Tibial nerve (tissue), 4 donors: ENCODE results near the gene PRDM11. TPM values are rescaled to one million over a fixed set of nuclear protein-coding genes. Genes with fewer than 3 reads are reported as not detected.

Experiments used
- DNase-seq, 2 donors: peaks; one replicate each; pipeline ENCODE4 v3.0.0-alpha.2; 2019; ENCODE audit warnings: low spot score in 2 of 2
- H3K27ac ChIP-seq, 4 donors: fragments of 200-600 bp; sonication (generic) in 3 of 4; one replicate each; pipeline ENCODE4 v1.5.1; 2017 to 2019; ENCODE audit warnings: mild to moderate bottlenecking in 1 of 4
- H3K27me3 ChIP-seq, 2 donors: fragments of 200-600 bp; sonication (generic) in 1 of 2; one replicate each; pipeline versions ENCODE4 v1.5.1 to v1.6.0; 2017 to 2019
- H3K36me3 ChIP-seq, 3 donors: fragments of 200-600 bp; sonication (generic); one replicate each; pipeline ENCODE4 v1.5.1; 2018 to 2019
- H3K4me1 ChIP-seq, 4 donors: fragments of 200-600 bp; sonication (generic) in 3 of 4; one replicate each; pipeline ENCODE4 v1.5.1; 2017 to 2019
- H3K4me3 ChIP-seq, 4 donors: fragments of 200-600 bp; sonication (generic) in 3 of 4; one replicate each; pipeline ENCODE4 v1.5.1; 2017 to 2019; ENCODE audit warnings: mild to moderate bottlenecking in 1 of 4, moderate library complexity in 1 of 4
- H3K9me3 ChIP-seq, 4 donors: fragments of 200-600 bp; sonication (generic) in 3 of 4; one replicate each; pipeline ENCODE4 v1.5.1; 2017 to 2019
- EP300 ChIP-seq, 2 donors: sonication (generic); formaldehyde crosslinking; IDR thresholded peaks; one replicate each; pipeline ENCODE4 v1.6.1; 2017; ENCODE audit warnings: antibody characterized with exemption in 2 of 2, mild to moderate bottlenecking in 1 of 2
- POLR2A ChIP-seq, 2 donors: fragments of 450-650 bp; IDR thresholded peaks; one replicate each; pipeline ENCODE4 v1.6.1; 2017; ENCODE audit warnings: antibody characterized with exemption in 2 of 2, mild to moderate bottlenecking in 2 of 2, moderate library complexity in 2 of 2
- WGBS, 2 donors: methylation state at CpG; one replicate each; pipeline ENCODE4 v1.1.5; 2018; 5-methylcytosine and 5-hydroxymethylcytosine counted together
- total RNA-seq, 4 donors: library from RNA; depleted of rRNA; stranded (reverse); fragments of >200 nt; gene quantifications; one replicate each; pipeline ENCODE4 v1.1.0, GENCODE V29; 2016
- TF ChIP-seq, protein P1 (sequence below), 5 experiments: fragments of 200-600 bp in 3 of 5; fragments of 450-650 bp in 2 of 5; sonication (generic) in 3 of 5; IDR thresholded peaks; one replicate each; pipeline ENCODE4 v1.5.1; 2016 to 2019; ENCODE audit warnings: antibody characterized with exemption in 5 of 5, mild to moderate bottlenecking in 3 of 5, moderate library complexity in 2 of 5

Gene PRDM11
- total RNA-seq, 4 donors from 2014 or later, result 17.5 to 26.1 (median 25.8) TPM

DNA sequence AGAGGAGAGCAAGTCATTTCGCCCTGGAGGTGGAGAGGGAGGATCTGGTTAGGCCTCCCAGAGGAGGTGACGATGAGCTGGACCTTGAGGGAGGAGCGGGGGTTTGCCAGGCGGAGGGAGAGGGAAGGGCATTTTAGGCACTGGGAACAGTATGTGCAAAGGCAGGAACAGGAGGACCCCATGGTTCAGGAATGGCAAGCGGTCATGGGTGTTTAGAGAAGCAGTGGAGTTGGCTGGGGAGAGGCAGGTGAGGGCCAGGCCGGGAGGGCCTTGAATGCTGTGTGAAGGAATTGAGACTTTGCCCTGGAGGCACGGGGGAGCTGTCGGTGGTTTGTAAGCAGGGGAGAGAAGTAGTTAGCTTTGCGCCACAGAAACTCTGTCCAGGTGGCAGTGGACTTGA lies 10.3 kb downstream of the PRDM11 start:
- no peaks in the 10 kb centered on the region for H3K9me3 ChIP-seq
- no peak for DNase-seq
- no peaks in the 10 kb centered on the region for H3K36me3 ChIP-seq
- H3K27me3 ChIP-seq, result no peaks in the 10 kb centered on the region
- no peak overlapping the region for H3K4me3 ChIP-seq
- WGBS, 2 donors, result 93 to 97% methylated on average over 9 of the region's 9 CpGs
- H3K4me1 ChIP-seq, result peaks cover 0 to 82% (median 35%) of the 10 kb centered on the region in 4 donors
- H3K27ac ChIP-seq, result peak overlapping the region in 1 of 4 donors; percentile 73
- TF ChIP-seq, protein P1, sequence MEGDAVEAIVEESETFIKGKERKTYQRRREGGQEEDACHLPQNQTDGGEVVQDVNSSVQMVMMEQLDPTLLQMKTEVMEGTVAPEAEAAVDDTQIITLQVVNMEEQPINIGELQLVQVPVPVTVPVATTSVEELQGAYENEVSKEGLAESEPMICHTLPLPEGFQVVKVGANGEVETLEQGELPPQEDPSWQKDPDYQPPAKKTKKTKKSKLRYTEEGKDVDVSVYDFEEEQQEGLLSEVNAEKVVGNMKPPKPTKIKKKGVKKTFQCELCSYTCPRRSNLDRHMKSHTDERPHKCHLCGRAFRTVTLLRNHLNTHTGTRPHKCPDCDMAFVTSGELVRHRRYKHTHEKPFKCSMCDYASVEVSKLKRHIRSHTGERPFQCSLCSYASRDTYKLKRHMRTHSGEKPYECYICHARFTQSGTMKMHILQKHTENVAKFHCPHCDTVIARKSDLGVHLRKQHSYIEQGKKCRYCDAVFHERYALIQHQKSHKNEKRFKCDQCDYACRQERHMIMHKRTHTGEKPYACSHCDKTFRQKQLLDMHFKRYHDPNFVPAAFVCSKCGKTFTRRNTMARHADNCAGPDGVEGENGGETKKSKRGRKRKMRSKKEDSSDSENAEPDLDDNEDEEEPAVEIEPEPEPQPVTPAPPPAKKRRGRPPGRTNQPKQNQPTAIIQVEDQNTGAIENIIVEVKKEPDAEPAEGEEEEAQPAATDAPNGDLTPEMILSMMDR (IDR thresholded peaks at IDR 0.05), result no peak
- TF ChIP-seq POLR2A (IDR thresholded peaks at IDR 0.05) (no peak), EP300 (IDR thresholded peaks at IDR 0.05) (no peak)

DNA sequence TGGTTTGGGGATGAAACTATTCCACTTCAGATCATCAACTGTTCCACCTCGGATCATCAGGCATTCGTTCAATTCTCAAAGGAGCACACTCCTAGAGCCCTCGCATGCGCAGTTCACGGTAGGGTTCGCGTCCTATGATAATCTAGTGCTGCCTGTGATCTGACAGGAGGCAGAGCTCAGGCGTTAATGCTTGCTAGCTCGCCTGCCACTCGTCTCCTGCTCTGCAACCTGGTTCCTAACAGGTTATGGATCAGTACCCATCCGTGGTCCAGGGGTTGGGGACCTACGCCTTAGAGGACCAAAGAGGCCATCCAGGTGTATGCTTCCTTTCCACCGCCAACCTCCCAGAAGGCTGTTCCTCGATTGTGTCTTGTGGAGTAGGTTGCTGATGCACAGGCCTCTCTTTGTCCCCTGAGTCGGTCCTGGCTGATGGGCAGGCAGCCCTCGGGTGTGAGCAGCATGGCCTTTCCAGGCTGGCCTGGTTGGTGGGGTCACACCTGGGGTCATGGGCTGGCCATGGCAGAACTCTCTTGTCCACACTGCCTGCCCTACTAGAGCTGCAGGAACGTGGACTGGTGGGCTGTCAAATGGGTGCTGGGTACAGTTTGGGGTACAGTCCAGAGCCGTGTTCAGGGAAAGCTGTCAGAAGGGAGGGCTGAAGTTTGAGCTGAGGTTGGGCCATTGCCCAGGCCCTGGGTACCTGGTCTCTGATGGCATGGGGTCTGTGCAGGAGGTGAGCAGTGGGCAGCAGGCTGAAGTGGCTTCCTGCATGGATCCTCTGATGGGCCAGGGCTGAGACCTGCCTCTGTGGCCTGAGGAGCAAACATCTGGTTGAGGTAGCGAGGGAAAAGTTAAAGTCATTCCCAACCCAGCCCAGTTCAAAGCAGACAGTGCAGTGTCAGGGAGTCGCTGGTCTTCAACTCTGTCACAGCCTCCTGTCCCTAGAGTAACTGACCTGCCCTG lies 11.1 kb downstream of the PRDM11 start:
- no peak for DNase-seq
- H3K4me1 ChIP-seq, result peaks cover 0 to 88% (median 40%) of the 10 kb centered on the region in 4 donors
- H3K36me3 ChIP-seq, result no peaks in the 10 kb centered on the region
- peak overlapping the region; percentile 37 to 90 (median 60) for H3K27ac ChIP-seq
- no peak overlapping the region for H3K4me3 ChIP-seq
- no peaks in the 10 kb centered on the region for H3K27me3 ChIP-seq
- H3K9me3 ChIP-seq, result no peaks in the 10 kb centered on the region
- TF ChIP-seq, protein P1 (IDR thresholded peaks at IDR 0.05), result no peak
- TF ChIP-seq EP300 (IDR thresholded peaks at IDR 0.05) (no peak), POLR2A (IDR thresholded peaks at IDR 0.05) (no peak)
- 78 to 80% methylated on average over 18 to 20 of the region's 20 CpGs for WGBS, 2 donors

DNA sequence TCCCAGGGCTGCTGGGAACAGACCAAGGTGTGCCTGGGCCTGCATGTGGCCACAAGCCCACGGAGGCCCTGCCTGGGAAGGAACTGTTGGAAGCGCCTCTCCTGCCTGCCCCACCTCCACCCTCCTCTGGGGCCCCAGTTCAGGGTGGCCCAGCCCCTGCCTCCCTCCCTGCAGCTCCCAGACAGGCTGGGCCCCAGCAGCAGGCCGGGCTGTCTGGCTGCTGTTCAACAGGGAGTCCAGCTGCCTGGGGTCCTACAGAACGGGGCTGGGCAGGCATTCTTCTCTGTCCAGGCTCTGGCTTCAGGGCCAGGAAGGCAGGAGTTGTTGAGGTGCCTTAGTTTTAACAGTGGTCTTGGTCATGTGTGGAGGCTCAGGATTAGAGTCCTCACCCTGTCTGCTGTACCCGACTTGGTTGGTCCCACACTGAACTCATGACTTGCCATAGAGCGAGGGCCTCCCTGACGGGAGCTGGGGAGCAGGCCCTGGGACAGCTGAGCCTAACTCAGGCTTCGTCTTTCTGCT lies 11.8 kb downstream of the PRDM11 start:
- Histone ChIP-seq H3K4me1 (peaks cover 0 to 87% (median 40%) of the 10 kb centered on the region in 4 donors), H3K4me3 (no peak overlapping the region), H3K27ac (peak overlapping the region; percentile 37 to 90 (median 60)), H3K36me3 (no peaks in the 10 kb centered on the region), H3K9me3 (no peaks in the 10 kb centered on the region), H3K27me3 (no peaks in the 10 kb centered on the region)
- WGBS, 2 donors, result 19 to 28% methylated on average over 7 of the region's 8 CpGs
- no peak for DNase-seq
- no peak for TF ChIP-seq POLR2A (IDR thresholded peaks at IDR 0.05)
- TF ChIP-seq, protein P1 (IDR thresholded peaks at IDR 0.05), result no peak
- no peak for TF ChIP-seq EP300 (IDR thresholded peaks at IDR 0.05)

DNA sequence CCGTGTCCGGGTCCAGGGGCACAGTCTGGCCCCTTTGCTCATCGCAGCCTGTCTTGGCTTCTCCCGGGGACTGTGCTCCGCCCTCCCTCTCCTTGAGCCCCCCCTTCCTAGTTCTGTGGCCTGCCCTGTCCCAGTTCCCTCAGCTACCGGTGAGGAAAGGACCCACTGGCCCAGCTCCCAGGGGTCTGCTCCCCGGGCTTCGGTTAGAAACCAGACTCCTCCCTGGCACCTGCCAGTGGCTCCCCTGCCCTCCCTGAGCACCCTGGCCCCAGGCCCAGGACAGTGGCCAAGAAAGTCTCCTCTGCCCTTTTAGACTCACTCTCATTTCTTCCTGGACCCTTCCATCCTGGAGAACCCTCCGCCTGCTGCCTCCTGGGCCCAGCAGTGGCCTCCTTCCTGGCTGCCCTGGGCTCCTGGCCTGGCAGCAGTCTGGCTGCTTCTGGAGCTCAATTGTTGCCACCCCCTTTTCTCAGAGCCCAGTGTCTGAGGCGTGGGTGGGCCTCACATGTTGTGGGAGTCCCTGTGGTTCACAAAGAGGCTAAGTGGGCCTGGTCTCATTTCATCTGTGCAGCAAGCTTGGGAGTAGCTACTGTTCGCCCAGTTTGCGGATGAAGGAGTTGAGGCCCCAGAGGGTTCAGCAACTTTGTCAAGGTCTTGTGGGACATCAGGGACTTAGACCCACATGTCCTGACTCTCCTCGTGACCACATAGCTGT lies 12.6 kb downstream of the PRDM11 start:
- Histone ChIP-seq H3K4me1 (peaks cover 0 to 84% (median 40%) of the 10 kb centered on the region in 4 donors), H3K27ac (peak overlapping the region; percentile 37 to 90 (median 60))

More for the DNA sequence above, 12.6 kb downstream of the PRDM11 start:
- WGBS, 2 donors, result 51 to 62% methylated on average over 13 of the region's 13 CpGs
- no peak for DNase-seq
- Histone ChIP-seq H3K27me3 (no peaks in the 10 kb centered on the region), H3K9me3 (no peaks in the 10 kb centered on the region), H3K4me3 (no peak overlapping the region), H3K36me3 (no peaks in the 10 kb centered on the region)
- no peak for TF ChIP-seq POLR2A (IDR thresholded peaks at IDR 0.05)
- TF ChIP-seq, protein P1 (IDR thresholded peaks at IDR 0.05), result no peak
- TF ChIP-seq EP300 (IDR thresholded peaks at IDR 0.05), result no peak
